Keratinocyte (primary cell): ENCODE measurements around the gene GP9. TPM values are rescaled to one million over a fixed set of nuclear protein-coding genes. Genes with fewer than 3 reads are reported as not detected.

Experiments
- DNase-seq: peaks from one replicate; pipeline ENCODE4 v3.0.0-alpha.2; 2011; ENCODE audit warnings: low read depth, missing footprints, low spot score
- FAIRE-seq: peaks from 2 replicates; lab custom pipeline; 2011; peaks lifted over from hg19 to GRCh38; lab: Jason Lieb, UNC
- H2AFZ ChIP-seq: 2 replicates; pipeline ENCODE4 v1.6.0; 2012; ENCODE audit warnings: low read length, control low read depth, inconsistent platforms; ENCODE audit not compliant: control insufficient read depth
- H3K27ac ChIP-seq: 2 replicates; pipeline ENCODE4 v1.5.1; 2011; ENCODE audit warnings: low read length; ENCODE audit not compliant: control insufficient read depth, insufficient read depth
- H3K27me3 ChIP-seq: 3 replicates; pipeline ENCODE4 v1.6.0; 2011; ENCODE audit warnings: low read length; ENCODE audit not compliant: control insufficient read depth, insufficient read depth; ENCODE audit errors: extremely low read depth
- H3K36me3 ChIP-seq, 2 experiments: 2 replicates in 1 of 2; 3 replicates in 1 of 2; pipeline ENCODE4 v1.5.1; 2011; ENCODE audit warnings: low read length in 2 of 2, mild to moderate bottlenecking in 1 of 2; ENCODE audit not compliant: control insufficient read depth in 2 of 2, insufficient read depth in 2 of 2; ENCODE audit errors: extremely low read depth in 1 of 2
- H3K4me1 ChIP-seq: 3 replicates; pipeline ENCODE4 v1.5.1; 2011; ENCODE audit warnings: low read length; ENCODE audit not compliant: control insufficient read depth, insufficient read depth; ENCODE audit errors: extremely low read depth
- H3K4me2 ChIP-seq: 3 replicates; pipeline ENCODE4 v1.6.0; 2011; ENCODE audit warnings: low read depth, low read length; ENCODE audit not compliant: control insufficient read depth, insufficient read depth; ENCODE audit errors: extremely low read depth
- H3K4me3 ChIP-seq, 3 experiments: fragments of 200-600 bp in 1 of 3; sonication (generic) in 1 of 3; 2 replicates in 2 of 3; 3 replicates in 1 of 3; pipeline ENCODE4 v1.5.1; 2011 to 2016; ENCODE audit warnings: low read length in 3 of 3, mild to moderate bottlenecking in 3 of 3, control low read depth in 2 of 3, inconsistent platforms in 1 of 3, low read depth in 1 of 3, mixed read lengths in 1 of 3, mixed run types in 1 of 3, moderate library complexity in 1 of 3; ENCODE audit not compliant: control insufficient read depth in 2 of 3, insufficient read depth in 2 of 3; ENCODE audit errors: extremely low read depth in 1 of 3
- H3K79me2 ChIP-seq: 2 replicates; pipeline ENCODE4 v1.6.0; 2012; ENCODE audit warnings: low read length; ENCODE audit not compliant: control insufficient read depth, insufficient read depth
- H3K9ac ChIP-seq: 3 replicates; pipeline ENCODE4 v1.6.0; 2011; ENCODE audit warnings: low read length; ENCODE audit not compliant: control insufficient read depth, insufficient read depth; ENCODE audit errors: extremely low read depth
- H3K9me1 ChIP-seq: 3 replicates; pipeline ENCODE4 v1.6.0; 2011; ENCODE audit warnings: low read length; ENCODE audit not compliant: control insufficient read depth, insufficient read depth; ENCODE audit errors: extremely low read depth
- H3K9me3 ChIP-seq: 2 replicates; pipeline ENCODE4 v1.5.1; 2012; ENCODE audit warnings: low read depth, low read length; ENCODE audit not compliant: control insufficient read depth
- H4K20me1 ChIP-seq: 3 replicates; pipeline ENCODE4 v1.6.0; 2011; ENCODE audit warnings: low read length; ENCODE audit not compliant: control insufficient read depth, insufficient read depth; ENCODE audit errors: extremely low read depth
- CTCF ChIP-seq, 3 experiments: IDR thresholded peaks in 1 of 3; conservative IDR thresholded peaks in 1 of 3; optimal IDR thresholded peaks in 1 of 3; 2 replicates in 2 of 3; 3 replicates in 1 of 3; pipeline versions ENCODE3 to v1.5.1; 2011; ENCODE audit warnings: low read length in 3 of 3, mild to moderate bottlenecking in 3 of 3, moderate library complexity in 2 of 3, control low read depth in 1 of 3, inconsistent platforms in 1 of 3; ENCODE audit not compliant: insufficient read depth in 2 of 3; ENCODE audit errors: extremely low read depth in 1 of 3
- EZH2 ChIP-seq: IDR thresholded peaks from one replicate; pipeline ENCODE4 v1.6.1; 2012; ENCODE audit warnings: inconsistent platforms, mild to moderate bottlenecking, low read length, moderate library complexity
- dilution Hi-C: fragments of 300-500 bp; cut with MboI; formaldehyde crosslinking; loops from one replicate; pipeline ENCODE4 v1.7.0; 2020; ENCODE audit warnings: low sequenced_read_pairs; ENCODE audit not compliant: extremely low pct_ligation_motif_present
- polyA plus RNA-seq, 5 experiments: library from polyadenylated mRNA; depleted of rRNA in 3 of 5; stranded (reverse) in 3 of 5; stranded (forward) in 1 of 5; unstranded in 1 of 5; fragments of >200 nt; gene quantifications; 1 replicate in 1 of 5; 2 replicates in 3 of 5; 3 replicates in 1 of 5; pipeline versions ENCODE4 v1.2.1 to v1.2.3, GENCODE V29; 2011 to 2012; ENCODE audit warnings: missing spikeins in 2 of 5, low read depth in 1 of 5, low replicate concordance in 1 of 5

The GP9 gene
- polyA plus RNA-seq, 1 donor (not counting 4 experiments of a cell fraction or from before 2014, with no cell fraction given) = not detected

- DNase-seq (no peak), FAIRE-seq (no peak)
- Histone ChIP-seq H3K27ac (no peak overlapping the region), H3K9me1 (peaks cover 3% of the 10 kb centered on the region), H3K4me3 (no peak overlapping the region), H3K27me3 (no peaks in the 10 kb centered on the region), H2AFZ (no peak overlapping the region), H4K20me1 (peaks cover 9% of the 10 kb centered on the region), H3K4me2 (no peak overlapping the region), H3K9ac (no peak overlapping the region), H3K79me2 (peaks cover 60% of the 10 kb centered on the region), H3K9me3 (no peaks in the 10 kb centered on the region), H3K36me3 (peaks cover 12 to 17% of the 10 kb centered on the region in 2 experiments), H3K4me1 (no peaks in the 10 kb centered on the region)
- dilution Hi-C loops = no loop called here
- TF ChIP-seq CTCF (optimal IDR thresholded peaks at IDR 0.05 in 1 of 3, IDR thresholded peaks at IDR 0.05 in 1 of 3, conservative IDR thresholded peaks at IDR 0.05 in 1 of 3; ENCODE audit: extremely low read depth in 1 of 3, insufficient read depth in 2 of 3, low read length in 3 of 3) (peak in 1 of 3 experiments; percentile 10), EZH2 (no peak)
These were observed 45.7 kb downstream of the GP9 start for GRCh38 chr3:129106320-129106719.

- no peak overlapping the region for H3K4me2 ChIP-seq
- H3K9me1 ChIP-seq = peaks cover 3% of the 10 kb centered on the region
- no peaks in the 10 kb centered on the region for H3K27me3 ChIP-seq
- H4K20me1 ChIP-seq = peaks cover 9% of the 10 kb centered on the region
- no peak for DNase-seq
- H3K9ac ChIP-seq = no peak overlapping the region
- H3K4me3 ChIP-seq = no peak overlapping the region
- no peak overlapping the region for H3K27ac ChIP-seq
- no peak for FAIRE-seq
- H3K79me2 ChIP-seq = peaks cover 58% of the 10 kb centered on the region
- no peak overlapping the region for H2AFZ ChIP-seq
- H3K36me3 ChIP-seq = peaks cover 12 to 14% of the 10 kb centered on the region in 2 experiments
- no peaks in the 10 kb centered on the region for H3K4me1 ChIP-seq
- H3K9me3 ChIP-seq = no peaks in the 10 kb centered on the region
- TF ChIP-seq CTCF (optimal IDR thresholded peaks at IDR 0.05 in 1 of 3, IDR thresholded peaks at IDR 0.05 in 1 of 3, conservative IDR thresholded peaks at IDR 0.05 in 1 of 3; ENCODE audit: extremely low read depth in 1 of 3, insufficient read depth in 2 of 3, low read length in 3 of 3) (no peak), EZH2 (no peak)
- dilution Hi-C loops = no loop called here
These were observed 46.4 kb downstream of the GP9 start for GRCh38 chr3:129106866-129107565.
